SW 1271 (cell line): ENCODE results near the gene KIF1A.
A peak's percentile ranks its signal among the peaks of the same experiment; 100 is the strongest.

Experiments
- DNase-seq, 2 experiments: peaks; one replicate each; lab custom pipeline; 2025; lab: John Stamatoyannopoulos, UW

KIF1A gene

GRCh38 chr2:240819858-240820606 is at the start of gene KIF1A:
Gene KIF1A, minus strand, starts transcription at chr2:240820219. Its CDS starts 22,467 bp downstream, at chr2:240797752.
- no peak for DNase-seq

GRCh38 chr2:240869109-240869955 is 49.3 kb upstream of the KIF1A start:
- DNase-seq, result no peak

GRCh38 chr2:240868286-240869108 is 48.5 kb upstream of the KIF1A start, which contains the start of gene AGXT:
Gene AGXT, plus strand, starts transcription at chr2:240868824. Its CDS starts 42 bp downstream, at chr2:240868866.
- DNase-seq, result no peak

GRCh38 chr2:240865391-240865790 is 45.4 kb upstream of the KIF1A start:
- DNase-seq, result no peak

- DNase-seq, result no peak
Measured at GRCh38 chr2:240864475-240864874, 44.5 kb upstream of the KIF1A start.

GRCh38 chr2:240861547-240861946 is 41.5 kb upstream of the KIF1A start:
- no peak for DNase-seq

- no peak for DNase-seq
Measured at GRCh38 chr2:240858871-240859270, 38.9 kb upstream of the KIF1A start.

- DNase-seq, result no peak
Measured at GRCh38 chr2:240858321-240858720, 38.3 kb upstream of the KIF1A start.

- no peak for DNase-seq
Measured at GRCh38 chr2:240857039-240858008, 37.3 kb upstream of the KIF1A start.

- DNase-seq, result no peak
Measured at GRCh38 chr2:240856151-240856980, 36.3 kb upstream of the KIF1A start.

- DNase-seq, result no peak
Measured at GRCh38 chr2:240855670-240856069, 35.7 kb upstream of the KIF1A start.

- no peak for DNase-seq
Measured at GRCh38 chr2:240852671-240853314, 32.8 kb upstream of the KIF1A start.

GRCh38 chr2:240851078-240851991 is 31.3 kb upstream of the KIF1A start:
- peak; percentile 61 to 76 for DNase-seq

- DNase-seq, result no peak
Measured at GRCh38 chr2:240850756-240851077, 30.7 kb upstream of the KIF1A start.

- no peak for DNase-seq
Measured at GRCh38 chr2:240850026-240850425, 30.0 kb upstream of the KIF1A start.

- DNase-seq, result no peak
Measured at GRCh38 chr2:240848900-240849680, 29.1 kb upstream of the KIF1A start.

- DNase-seq, result no peak
Measured at GRCh38 chr2:240847817-240848216, 27.8 kb upstream of the KIF1A start.
